ENCODE measurements around the gene FOXD4L5.
"Not testable (repeated sequence)": the region's sequence is repeated elsewhere in the genome, so short reads cannot be mapped to it uniquely, and the experiment has no call there.

Gene FOXD4L5

DNA sequence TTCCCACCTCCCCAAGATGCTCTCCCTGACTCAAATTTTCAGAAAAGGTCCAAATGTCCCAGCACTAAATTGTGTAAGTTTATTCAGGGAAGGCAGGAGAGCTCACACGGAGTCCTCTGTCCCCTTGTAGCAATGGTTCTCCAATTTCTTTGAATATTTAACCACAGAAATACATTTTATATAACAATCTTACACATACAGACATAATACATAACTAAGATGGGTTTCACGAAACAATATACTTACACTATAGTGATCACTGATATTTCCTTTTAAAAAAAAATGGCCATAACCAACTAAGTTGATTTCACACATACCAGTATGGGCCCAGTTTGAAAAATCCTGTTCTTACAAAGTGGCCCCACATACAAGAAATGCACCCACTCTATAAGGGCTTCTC lies at the start of gene FOXD4L5:
TSS of gene FOXD4L5 (minus strand) at position 101 of the 400 bp plus-strand sequence. CDS start 832 bp downstream, outside the sequence.
- DNase-seq (ENCODE audit: low read depth, low spot score) = not testable (repeated sequence)

DNA sequence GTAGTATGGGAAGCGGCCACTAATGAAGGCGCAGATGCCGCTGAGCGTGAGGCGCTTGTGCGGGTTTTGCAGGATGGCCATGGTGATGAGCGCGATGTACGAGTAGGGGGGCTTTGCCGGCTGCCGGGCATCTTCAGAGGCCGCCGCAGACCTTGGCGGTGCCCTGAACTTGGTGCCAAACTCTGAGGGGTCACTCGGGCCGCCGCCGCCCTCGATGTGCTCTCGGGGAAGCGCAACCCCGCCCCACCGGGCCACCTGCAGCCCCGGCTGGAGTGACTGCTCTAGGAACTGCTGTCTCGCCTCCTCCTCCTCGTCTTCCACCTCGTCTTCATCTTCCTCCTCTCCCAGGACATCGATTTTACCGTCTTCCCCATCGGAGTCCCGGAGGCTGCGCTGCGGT lies 1.1 kb downstream of the FOXD4L5 start:
- not testable (repeated sequence) for DNase-seq (ENCODE audit: low read depth, low spot score)

DNA sequence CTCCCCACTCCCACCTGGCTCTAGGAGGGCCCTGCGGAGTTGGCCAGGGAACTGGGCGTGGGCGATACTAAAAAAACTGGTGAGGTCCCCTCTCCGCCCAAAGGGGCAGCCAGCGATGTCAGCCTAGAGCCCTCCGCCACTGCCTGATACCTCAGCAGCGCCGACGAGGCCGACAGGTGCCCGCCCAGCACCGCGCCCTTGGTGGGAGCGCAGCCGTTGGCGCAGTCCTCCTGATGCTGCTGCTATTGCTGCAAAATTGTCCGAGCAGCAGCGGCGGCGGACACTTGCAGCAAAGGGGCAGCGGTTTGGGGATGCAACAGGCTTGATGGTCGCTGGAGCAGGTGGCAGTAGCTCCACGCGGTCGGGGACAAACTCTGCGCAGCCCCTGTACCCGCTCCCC lies 2.0 kb downstream of the FOXD4L5 start:
- DNase-seq (ENCODE audit: low read depth, low spot score) = not testable (repeated sequence)

Measured in activated naive CD8-positive, alpha-beta T cell treated with anti-CD3 and anti-CD28 coated beads, Interleukin-2, amount 50 U/mL, for 16 hours (primary cell).